ENCODE measurements around the gene MSI1.

Gene MSI1

GRCh38 chr12:120378036-120378435 lies 9.1 kb upstream of the MSI1 start:
- no peak for DNase-seq
- intact Hi-C loops (cut with DNase I) = no loop called here

- intact Hi-C loops (cut with DNase I) = no loop called here
- no peak for DNase-seq
These were observed 8.6 kb upstream of the MSI1 start for GRCh38 chr12:120377611-120378010.

- peak in 1 of 10 donors; percentile 42 for DNase-seq
- intact Hi-C loops (cut with DNase I) = no loop called here
These were observed 8.1 kb upstream of the MSI1 start for GRCh38 chr12:120376934-120377572.

GRCh38 chr12:120376416-120376815 lies 7.5 kb upstream of the MSI1 start:
- intact Hi-C loops (cut with DNase I) = no loop called here
- no peak for DNase-seq

GRCh38 chr12:120376009-120376408 lies 7.0 kb upstream of the MSI1 start:
- no peak for DNase-seq
- intact Hi-C loops (cut with DNase I) = no loop called here

GRCh38 chr12:120373683-120374082 lies 4.7 kb upstream of the MSI1 start:
- peak in 1 of 10 donors; percentile 25 for DNase-seq
- intact Hi-C loops (cut with DNase I) = no loop called here

- DNase-seq = no peak
- intact Hi-C loops (cut with DNase I) = no loop called here
These were observed 1.6 kb upstream of the MSI1 start for GRCh38 chr12:120370343-120371243.

- intact Hi-C loops (cut with DNase I) = no loop called here
- peak in 2 of 10 donors; percentile 42 to 79 for DNase-seq
These were observed 809 bp upstream of the MSI1 start for GRCh38 chr12:120369603-120370342.

- DNase-seq = peak in 4 of 10 donors; percentile 18 to 88 (median 80)
- intact Hi-C loops (cut with DNase I) = no loop called here
These were observed 808 bp downstream of the MSI1 start for GRCh38 chr12:120367924-120368788.

- intact Hi-C loops (cut with DNase I) = no loop called here
These were observed 1.6 kb downstream of the MSI1 start for GRCh38 chr12:120367233-120367923.

GRCh38 chr12:120366845-120367232 lies 2.1 kb downstream of the MSI1 start:
- peak in 3 of 10 donors; percentile 47 to 71 (median 64) for DNase-seq
- intact Hi-C loops (cut with DNase I) = no loop called here

More at GRCh38 chr12:120367233-120367923, 1.6 kb downstream of the MSI1 start:
- peak in 2 of 10 donors; percentile 22 to 39 for DNase-seq

GRCh38 chr12:120366341-120366705 lies 2.6 kb downstream of the MSI1 start:
- intact Hi-C loops (cut with DNase I) = no loop called here

GRCh38 chr12:120365675-120366340 lies 3.2 kb downstream of the MSI1 start:
- intact Hi-C loops (cut with DNase I) = no loop called here
- DNase-seq = peak in 5 of 10 donors; percentile 17 to 82 (median 58)

More at GRCh38 chr12:120366341-120366705, 2.6 kb downstream of the MSI1 start:
- DNase-seq = peak in 2 of 10 donors; percentile 63 to 76

- intact Hi-C loops (cut with DNase I) = no loop called here
- peak in 1 of 10 donors; percentile 6 for DNase-seq
These were observed 4.5 kb downstream of the MSI1 start for GRCh38 chr12:120364487-120364886.

GRCh38 chr12:120363274-120363855 lies 5.6 kb downstream of the MSI1 start:
- intact Hi-C loops (cut with DNase I) = no loop called here
- DNase-seq = peak in 2 of 10 donors; percentile 37 to 58

- intact Hi-C loops (cut with DNase I) = no loop called here
- peak in 2 of 10 donors; percentile 16 to 25 for DNase-seq
These were observed 6.3 kb downstream of the MSI1 start for GRCh38 chr12:120362516-120363273.

GRCh38 chr12:120361506-120362208 lies 7.3 kb downstream of the MSI1 start:
- intact Hi-C loops (cut with DNase I) = no loop called here
- peak; percentile 53 to 98 (median 86) for DNase-seq

Data from posterior cingulate gyrus (tissue), 11 donors.